ENCODE measurements around the gene RFNG. TPM values are rescaled to one million over a fixed set of nuclear protein-coding genes. Genes with fewer than 3 reads are reported as not detected.

RFNG gene
- total RNA-seq, 6 experiments from 2014 or later = 37.6 to 48.5 (median 40.1) TPM

- no peaks in the 10 kb centered on the region for H3K36me3 Mint-ChIP-seq (ENCODE audit: low read depth)
- TF ChIP-seq CTCF (IDR thresholded peaks at IDR 0.05) = no peak
- no peak overlapping the region for H3K27ac Mint-ChIP-seq
- no peaks in the 10 kb centered on the region for H3K4me1 Mint-ChIP-seq (ENCODE audit: low read depth)
- no peak overlapping the region for H3K4me3 Mint-ChIP-seq
- no peak for DNase-seq
- no peaks in the 10 kb centered on the region for H3K9me3 Mint-ChIP-seq
- no peaks in the 10 kb centered on the region for H3K27me3 Mint-ChIP-seq (ENCODE audit: insufficient read depth)
Measured at GRCh38 chr17:82090549-82091263, 39.1 kb upstream of the RFNG start.

GRCh38 chr17:82089723-82090548, 38.3 kb upstream of the RFNG start:
- no peak for DNase-seq
- no peaks in the 10 kb centered on the region for H3K36me3 Mint-ChIP-seq (ENCODE audit: low read depth)
- no peaks in the 10 kb centered on the region for H3K4me1 Mint-ChIP-seq (ENCODE audit: low read depth)
- no peaks in the 10 kb centered on the region for H3K27me3 Mint-ChIP-seq (ENCODE audit: insufficient read depth)
- H3K9me3 Mint-ChIP-seq = no peaks in the 10 kb centered on the region
- TF ChIP-seq CTCF (IDR thresholded peaks at IDR 0.05) = no peak
- no peak overlapping the region for H3K27ac Mint-ChIP-seq
- no peak overlapping the region for H3K4me3 Mint-ChIP-seq

- no peak for DNase-seq
- no peaks in the 10 kb centered on the region for H3K9me3 Mint-ChIP-seq
- TF ChIP-seq CTCF (IDR thresholded peaks at IDR 0.05) = no peak
- no peaks in the 10 kb centered on the region for H3K27me3 Mint-ChIP-seq (ENCODE audit: insufficient read depth)
- no peak overlapping the region for H3K4me3 Mint-ChIP-seq
- H3K36me3 Mint-ChIP-seq (ENCODE audit: low read depth) = no peaks in the 10 kb centered on the region
- H3K27ac Mint-ChIP-seq = no peak overlapping the region
- no peaks in the 10 kb centered on the region for H3K4me1 Mint-ChIP-seq (ENCODE audit: low read depth)
Measured at GRCh38 chr17:82088838-82089722, 37.5 kb upstream of the RFNG start.

GRCh38 chr17:82087961-82088837, 36.6 kb upstream of the RFNG start:
- no peak for DNase-seq
- H3K27me3 Mint-ChIP-seq (ENCODE audit: insufficient read depth) = peaks cover under 1% of the 10 kb centered on the region; the same call in 1 of the 2 replicates
- H3K4me3 Mint-ChIP-seq = no peak overlapping the region
- no peaks in the 10 kb centered on the region for H3K4me1 Mint-ChIP-seq (ENCODE audit: low read depth)
- no peak overlapping the region for H3K27ac Mint-ChIP-seq
- no peak for TF ChIP-seq CTCF (IDR thresholded peaks at IDR 0.05)
- H3K9me3 Mint-ChIP-seq = no peaks in the 10 kb centered on the region
- no peaks in the 10 kb centered on the region for H3K36me3 Mint-ChIP-seq (ENCODE audit: low read depth)
